ENCODE results near the gene TTLL12.

Gene TTLL12

DNA sequence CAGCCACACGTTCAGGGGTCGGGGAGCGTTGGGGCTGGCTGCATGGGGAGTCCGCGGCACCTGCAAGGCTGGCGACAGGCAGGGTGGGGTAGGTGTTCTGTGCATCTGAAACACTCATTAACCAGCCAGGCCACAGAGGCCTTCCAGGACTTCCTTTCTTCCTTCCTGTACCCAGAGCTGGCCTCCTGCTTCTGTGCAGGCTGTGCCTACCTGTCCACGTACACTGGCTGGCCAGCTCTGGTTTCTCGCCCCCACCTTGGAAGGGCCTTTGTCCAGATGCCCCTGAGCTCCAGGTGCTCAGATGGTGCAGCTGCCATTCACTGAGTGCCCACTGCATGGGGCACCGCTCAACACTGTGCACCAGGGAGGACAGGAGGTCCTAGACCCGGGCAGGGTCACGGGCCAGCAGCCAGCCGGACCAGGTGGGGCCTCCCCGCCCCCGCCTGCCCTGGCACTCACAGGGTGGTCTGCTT, 15.9 kb downstream of the TTLL12 start:
- no peak for DNase-seq

DNA sequence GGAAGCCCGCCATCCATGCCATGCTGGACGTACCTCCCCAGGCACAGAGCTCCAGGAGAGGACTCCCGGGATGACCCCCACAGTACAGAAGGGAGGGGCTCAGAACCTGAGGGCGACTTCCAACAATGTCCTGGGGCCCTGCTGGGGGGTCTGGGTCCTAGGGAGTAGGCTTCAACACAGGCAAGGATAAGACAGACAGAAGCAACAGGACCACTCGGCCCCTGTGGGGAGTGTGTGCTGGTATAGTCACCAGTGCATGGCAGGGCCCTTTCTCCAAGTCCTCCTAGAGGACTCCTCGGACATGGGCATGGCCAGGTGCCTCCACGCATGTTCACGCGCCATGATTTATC, 16.8 kb downstream of the TTLL12 start:
- DNase-seq = no peak

DNA sequence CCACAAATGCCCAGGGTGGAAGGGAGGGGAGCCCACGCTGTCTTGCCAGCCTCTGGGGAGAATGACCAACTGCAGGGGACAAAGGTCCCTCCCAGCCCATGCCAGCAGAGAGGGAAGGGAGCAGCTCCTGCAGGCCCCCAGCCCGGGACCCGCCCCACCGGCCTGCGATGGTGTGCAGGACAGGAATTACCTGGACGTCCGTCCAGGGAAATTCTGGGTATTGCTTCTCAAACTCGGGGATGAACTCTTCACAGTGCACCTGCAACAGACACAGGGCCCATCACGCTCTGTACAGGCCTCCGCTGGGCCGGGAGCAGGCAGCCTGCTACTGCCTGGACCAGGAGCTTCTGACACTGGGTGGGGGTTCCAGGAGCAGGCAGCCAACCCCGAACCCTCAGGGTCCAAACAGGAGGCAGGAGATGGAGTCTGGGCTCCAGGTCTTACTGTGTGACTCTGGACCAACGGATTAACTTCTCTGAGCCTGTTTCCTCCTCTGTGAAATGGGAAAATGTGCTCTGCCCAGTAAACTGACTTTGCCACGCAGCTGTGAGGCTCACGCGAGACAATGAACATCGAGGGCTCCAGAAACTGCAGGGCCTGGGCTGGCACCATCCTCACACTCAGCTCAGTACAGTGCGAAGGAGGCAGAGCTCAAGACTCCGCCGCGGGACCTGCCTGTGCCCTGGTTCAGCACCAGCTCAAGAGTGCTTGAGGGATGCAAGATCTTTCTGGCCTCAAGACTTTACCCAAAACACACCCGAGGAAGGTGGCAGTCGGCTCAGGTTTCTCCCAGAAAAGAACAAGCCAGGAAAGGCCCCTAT, 17.4 kb downstream of the TTLL12 start:
- no peak for DNase-seq

DNA sequence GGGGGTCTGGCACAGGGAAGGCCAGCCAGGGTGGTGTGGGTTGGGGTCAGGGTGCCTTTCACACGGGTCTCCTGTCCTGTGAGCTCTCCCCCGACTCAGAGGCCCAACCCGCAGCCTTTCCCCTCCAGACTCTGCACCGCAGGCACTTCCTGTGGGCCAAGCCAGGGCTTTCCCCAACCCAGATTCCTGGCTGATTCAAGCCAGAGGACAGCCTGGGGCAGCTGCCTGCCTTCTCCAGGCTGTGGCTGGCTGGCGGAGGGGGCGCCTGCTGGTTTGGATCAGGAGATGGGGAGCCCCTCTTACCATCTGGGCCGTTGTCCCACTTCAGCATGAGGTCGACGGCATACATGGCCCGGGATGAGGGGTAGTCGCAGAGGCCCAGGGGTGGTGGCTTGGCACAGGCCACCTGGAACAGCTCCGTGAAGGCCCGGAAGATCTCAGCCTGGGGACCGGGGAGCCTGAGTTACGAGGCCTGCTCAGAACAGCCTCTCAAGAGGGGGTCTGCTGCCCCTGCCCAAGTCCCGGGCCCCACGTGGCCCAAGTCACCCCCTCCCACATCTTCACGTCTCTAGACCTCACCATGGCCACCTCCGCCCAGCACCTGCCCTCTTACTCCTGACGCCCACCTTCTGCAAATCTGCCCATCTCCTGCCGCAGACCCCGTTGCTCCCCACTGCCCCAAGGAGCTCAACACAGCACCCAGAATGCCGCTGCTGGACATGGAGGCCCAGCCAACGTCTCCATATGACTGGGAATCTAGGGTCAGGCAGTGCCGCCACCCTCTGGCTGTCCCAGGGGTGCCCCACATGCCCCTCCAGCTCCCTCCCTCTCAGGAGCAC, 18.2 kb downstream of the TTLL12 start:
- no peak for DNase-seq

DNA sequence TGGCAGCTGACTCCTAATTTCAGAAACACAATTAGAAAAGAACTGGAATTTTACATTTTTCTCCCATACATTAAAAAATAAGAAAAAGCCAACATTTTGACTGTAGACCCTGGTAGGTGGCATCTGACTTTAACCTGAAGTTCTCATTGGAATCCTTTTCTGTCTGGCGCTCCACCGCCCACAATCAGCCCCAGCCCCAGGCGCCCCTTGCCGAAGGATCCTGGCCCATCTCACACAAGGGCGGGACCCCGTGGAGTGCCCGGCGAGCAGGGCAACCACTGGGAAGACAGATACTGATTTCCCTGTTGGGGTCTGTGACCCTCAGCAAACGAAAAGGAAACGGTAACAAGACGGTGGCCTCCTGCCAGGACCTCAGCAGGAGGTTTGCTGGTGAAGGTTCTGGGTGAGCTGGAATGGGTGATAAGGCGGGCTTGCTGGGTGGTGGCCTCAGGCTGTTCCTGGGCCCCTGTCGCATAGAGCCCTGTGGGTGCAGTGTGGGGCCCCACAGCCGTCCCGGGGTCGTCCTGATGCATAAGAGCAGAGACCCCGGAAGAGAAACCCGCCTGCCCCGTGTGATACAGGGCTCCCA, 19.8 kb downstream of the TTLL12 start:
- DNase-seq = peak; percentile 73

DNA sequence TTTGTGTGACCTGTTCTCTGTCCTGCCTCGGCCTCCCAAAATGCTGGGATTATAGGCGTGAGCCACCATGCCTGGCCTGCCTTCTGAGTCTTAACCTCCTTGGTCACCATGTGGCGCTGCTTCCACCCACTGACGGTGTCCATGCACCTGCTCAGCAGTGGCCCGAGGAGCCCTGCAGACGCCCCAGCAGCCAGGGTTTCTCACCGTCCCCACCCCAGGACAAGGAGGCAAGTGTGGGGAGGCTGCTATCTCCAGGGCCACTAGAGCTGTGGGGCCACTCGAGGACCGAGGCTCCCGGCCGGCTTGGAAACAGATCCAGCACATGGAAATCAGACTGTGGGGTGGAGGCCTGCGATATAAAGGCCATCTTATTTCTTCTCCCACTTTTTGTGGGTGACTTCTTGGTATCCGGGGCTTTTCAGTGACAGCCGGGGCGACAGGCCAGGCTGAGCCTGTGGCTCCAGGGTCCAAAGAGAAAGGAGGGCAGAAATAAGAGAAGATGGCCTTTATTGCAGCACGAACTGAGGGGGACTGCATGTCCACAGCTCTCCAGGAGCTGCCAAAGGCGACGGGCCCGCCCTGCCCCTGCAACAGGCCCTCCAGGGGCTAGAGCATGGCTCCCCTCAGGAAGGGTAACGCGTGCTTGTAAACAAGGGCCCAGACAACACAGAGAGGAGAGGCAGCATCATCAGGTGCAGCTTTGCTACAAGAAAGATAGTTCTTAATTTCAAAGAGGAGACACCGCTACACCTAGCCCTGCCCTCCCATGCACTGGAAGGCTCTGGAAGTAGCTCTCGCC, 20.6 kb downstream of the TTLL12 start:
- DNase-seq = no peak

DNA sequence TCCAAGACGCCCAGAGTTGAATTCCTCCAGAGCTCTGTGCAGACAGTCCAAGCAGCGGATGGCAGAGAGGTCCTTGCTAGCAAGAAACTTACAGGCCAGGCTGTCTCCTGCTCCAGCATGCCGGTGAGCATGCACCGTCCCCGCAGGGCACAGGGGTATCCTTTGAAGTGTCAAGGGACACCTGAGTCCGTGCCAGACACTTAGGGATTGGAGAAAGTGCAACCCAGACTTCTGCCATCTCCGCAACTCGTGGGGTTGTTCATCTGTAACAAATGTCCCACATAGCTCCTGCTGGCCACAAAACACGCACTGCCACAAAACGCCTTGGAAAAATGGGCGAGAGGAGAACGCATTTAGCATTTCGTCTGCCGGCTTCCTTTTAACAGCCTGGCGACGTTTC, 22.3 kb downstream of the TTLL12 start:
- no peak for DNase-seq

DNA sequence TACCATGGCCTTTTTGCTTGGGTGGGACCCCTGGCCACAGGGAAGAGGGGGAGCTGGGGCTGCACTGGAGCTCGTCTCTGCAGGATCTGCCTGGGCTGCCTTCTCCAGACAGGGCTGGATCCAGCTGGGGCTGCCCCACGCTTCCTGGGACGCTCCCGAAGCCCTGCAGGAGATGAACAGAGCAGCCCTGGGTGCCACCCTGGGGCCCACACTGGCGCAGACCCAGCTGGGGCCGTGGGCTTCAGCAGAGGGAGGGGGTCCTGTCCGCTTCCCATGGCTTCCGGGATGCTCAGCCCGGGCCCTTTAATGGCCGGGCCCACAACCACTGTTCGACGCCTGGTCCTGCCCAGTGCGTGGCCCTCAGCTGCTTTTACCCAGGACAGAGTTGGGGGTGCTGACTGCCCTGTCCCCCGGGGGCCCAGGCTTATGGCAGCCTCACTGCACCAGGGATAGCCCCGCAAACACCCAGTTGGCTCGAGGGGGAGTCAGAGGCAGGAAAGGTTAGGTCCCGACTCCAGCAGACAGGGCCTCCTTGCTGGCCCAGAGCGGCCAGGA, 23.6 kb downstream of the TTLL12 start:
- DNase-seq = no peak

DNA sequence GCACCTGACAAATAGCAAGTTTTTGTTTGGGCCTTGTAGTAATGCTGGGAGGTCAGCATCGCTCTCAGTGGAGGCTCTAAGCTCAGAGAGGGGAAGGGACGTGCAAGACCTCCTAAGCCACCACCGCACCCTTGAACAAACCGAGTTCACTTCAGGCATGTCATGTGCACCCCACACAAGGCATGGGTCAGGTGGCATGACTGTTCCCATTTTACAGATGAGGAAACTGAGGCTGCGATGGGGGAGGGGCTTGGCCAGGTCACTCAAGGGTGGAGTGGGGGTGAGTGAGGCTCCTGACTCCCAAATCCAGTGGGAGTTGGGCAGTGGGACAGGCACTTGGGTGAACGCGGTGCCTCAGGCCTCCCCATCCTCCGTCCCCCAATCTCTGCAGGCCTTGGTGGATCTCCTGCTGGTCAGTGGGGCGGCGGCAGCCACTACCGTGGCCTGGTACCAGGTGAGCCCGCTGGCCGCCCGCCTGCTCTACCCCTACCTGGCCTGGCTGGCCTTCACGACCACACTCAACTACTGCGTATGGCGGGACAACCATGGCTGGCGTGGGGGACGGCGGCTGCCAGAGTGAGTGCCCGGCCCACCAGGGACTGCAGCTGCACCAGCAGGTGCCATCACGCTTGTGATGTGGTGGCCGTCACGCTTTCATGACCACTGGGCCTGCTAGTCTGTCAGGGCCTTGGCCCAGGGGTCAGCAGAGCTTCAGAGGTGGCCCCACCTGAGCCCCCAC, 24.4 kb downstream of the TTLL12 start:
- DNase-seq = no peak

DNA sequence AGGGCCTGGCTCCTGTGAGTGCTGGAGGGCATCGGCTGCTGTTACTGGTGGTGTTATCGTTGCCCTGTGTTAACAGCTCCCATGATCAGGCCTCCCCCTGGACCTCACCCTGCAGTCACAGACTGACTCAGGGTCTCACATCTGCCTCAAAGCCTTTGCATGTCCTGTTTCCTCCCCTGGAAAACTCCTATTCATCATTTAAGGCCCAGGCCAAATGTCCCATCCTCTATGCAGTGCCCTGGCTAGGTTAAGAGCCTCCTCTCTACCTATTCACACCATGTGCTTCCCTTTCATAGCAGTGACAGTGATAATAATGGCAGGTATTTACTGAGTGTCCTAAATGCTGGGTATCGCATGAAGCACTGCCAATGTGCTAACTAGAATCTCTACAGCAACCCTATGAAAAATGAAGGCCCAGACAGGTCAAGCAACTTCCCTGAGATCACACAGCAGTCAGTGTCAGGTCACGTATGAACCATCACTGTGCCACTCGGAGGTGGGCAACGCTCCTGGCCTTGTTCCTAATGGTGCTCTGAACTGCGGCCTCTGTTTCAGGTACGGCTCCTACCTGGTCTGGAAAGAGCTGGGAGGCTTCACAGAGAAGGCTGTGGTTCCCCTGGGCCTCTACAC, 26.3 kb downstream of the TTLL12 start:
- DNase-seq = no peak

DNA sequence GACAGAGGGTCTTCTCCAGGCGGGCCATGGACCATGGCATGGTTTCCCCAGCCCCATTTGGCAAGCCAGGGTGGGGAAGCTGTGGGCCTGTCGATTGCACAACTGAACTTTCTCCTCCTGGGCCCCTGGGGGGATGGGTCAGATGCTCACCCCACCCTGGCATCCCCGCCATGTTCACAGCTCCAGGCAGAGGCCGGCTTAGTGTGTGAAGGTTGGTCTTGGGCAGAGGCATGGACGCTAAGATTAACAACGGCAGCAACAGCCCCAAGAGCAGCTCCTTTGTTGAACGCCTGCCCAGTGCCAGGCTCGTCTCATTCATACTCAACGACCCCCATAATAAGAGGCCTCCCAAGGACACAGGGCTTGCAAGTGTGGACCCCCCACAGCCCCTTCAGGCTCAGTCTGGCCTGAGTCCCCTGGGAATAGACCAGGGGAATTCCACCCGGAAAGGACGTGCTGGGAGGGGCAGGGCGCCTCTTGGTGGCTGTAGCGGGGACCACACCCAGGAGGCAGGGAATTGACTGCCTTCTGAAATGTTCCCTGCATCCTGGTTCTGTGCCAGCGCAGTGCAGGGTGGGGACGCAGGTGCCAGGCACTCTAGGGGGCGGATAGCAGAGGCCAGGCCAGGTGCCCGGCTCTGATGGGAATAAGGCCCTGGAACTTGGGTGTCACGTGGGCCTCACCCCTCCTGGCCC, 27.3 kb downstream of the TTLL12 start:
- DNase-seq = no peak

DNA sequence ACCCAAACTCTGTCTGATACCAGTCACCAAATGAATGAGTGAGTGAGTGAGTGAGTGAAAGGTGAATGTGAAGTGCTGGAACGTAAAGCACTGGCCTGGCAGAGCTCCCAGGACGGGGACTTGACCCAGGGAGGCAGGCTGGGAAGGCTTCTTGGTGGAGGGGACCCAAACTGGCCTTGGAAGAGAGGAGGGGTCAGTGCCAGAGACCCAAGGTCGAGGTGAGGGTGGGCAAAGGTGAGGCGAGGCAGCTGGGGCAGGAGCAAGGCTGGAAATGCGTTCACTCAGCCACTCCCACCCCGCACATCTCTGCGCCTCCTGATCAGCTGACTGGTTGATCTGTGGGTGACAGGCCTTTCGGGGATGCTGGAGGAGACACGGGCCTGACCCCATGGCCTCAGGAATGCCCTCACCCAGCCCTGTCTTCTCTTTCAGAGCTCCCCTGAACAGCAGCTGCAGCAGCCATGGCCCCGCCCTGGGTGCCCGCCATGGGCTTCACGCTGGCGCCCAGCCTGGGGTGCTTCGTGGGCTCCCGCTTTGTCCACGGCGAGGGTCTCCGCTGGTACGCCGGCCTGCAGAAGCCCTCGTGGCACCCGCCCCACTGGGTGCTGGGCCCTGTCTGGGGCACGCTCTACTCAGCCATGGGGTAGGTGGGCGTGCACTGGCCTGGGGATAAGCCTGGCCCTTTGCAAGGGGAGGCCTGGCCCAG, 28.0 kb downstream of the TTLL12 start:
- DNase-seq = no peak

DNA sequence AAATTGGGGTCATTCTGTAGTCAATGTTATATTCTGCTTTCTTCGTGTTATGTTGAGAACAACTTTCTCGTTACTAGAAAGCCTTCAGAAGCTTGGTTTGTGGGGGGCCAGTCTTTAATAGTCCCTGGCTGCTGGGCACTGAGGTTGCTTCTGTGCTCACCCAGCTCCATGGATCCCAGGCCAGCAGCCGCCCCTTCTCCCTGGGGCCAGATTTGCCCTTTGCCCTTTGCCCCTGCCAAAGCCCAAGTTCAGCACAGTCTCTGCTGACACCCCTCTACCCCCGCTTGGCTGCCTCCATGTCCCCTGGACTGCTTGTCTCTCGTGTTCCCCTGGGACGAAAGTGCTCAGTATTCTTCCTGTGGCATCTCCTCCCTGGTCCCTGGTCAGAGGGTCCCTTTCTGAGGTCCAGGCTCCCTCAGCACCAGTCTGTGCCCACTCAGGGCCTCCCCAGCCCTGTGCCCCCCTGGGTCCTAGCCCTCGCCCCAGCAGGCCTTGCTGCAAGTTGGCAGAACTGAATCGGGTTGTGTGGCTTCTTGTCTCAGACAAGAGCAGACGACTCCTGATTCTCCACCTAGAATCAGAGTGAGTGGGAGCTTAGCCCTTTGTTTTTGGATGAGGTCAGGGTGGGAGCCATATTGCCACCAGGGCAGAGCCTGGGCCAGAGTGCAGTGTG, 28.9 kb downstream of the TTLL12 start:
- DNase-seq = no peak

DNA sequence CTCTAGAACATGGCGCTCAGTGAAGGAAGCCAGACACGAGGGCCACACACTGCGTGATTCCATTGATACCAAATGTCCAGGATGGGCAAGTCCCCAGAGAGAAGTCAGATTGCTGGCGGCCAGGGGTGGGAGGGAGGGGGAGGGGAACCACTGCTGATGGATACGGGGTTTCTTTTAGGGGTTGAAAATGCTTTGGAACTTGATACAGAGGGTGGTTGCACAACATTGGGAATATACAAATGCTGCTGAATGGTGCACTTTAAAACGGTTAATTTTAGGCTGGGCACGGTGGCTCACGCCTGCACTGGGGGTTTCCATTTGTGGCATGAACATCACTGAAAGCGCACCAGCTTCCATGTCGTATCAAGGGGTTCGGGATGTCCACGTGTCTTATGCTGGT, 30.5 kb downstream of the TTLL12 start:
- no peak for DNase-seq

DNA sequence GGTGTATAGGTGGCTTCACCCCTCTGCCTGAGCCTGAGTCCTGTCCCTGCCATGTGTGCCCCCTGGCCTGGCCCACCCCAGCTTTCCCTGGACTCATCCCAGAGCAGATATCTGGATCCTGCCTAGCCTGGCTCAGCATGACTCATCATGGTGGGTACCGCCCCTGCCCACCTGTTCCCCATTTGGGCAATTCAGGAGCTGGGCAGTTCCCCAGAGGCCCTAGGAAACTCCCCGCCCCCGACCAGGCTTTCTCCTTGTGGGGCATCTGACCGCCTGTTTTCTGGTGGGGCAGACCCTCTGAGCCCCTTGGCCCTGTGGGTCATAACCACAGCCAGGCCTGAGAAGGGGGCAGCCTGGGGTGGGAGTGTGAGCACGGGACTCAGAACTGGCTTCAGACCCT, 31.1 kb downstream of the TTLL12 start:
- no peak for DNase-seq

DNA sequence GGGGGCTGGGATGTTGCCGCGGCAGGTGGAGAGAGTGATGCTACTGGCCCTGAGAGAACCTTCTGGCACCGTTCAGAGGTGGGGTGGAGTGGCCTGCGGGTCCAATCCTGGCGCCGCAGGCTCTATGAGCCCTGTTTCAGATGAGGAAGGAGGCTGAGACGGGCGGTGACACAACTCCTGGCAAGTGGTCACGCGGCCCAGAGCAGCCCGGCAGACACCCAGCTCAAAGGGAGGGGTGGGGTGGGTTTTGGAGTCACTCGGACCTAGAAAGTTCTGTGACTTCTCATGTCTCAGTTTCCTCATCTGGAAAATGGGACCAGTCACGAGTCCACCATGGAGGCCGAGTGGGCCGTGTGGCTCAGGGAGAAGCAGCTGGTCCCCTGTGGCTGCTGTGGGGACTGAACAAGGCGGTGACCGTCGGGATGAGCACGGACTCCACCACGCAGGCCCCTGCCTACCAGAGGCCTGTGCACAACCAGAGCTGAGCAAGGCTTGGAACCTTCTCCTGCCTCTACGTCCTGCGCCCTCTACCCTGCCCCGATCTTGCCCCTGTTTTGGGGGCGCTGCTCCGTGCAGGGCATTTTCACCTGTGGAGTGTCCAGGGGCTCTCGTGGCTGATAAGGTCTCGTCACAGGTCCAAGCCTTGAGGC, 31.9 kb downstream of the TTLL12 start:
- DNase-seq = no peak

DNA sequence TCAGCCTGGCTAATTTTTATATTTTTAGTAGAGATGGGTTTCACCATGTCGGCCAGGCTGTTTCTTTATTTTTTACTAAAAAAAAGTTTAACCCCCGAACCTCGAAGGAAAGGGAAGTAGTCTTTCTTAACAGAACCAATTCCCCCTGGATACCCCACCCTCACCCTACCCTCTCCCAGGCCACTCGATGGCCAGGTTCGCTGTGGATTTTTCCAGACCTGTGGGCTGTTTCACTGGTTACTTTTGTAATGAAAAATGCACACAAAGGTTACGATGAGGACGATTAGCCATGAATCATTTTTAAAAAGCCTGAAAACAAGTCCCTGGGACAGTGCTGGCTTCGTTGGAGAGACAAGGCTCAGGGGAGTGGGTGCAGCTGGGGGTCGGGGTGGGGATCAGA, 33.0 kb downstream of the TTLL12 start:
- no peak for DNase-seq

DNA sequence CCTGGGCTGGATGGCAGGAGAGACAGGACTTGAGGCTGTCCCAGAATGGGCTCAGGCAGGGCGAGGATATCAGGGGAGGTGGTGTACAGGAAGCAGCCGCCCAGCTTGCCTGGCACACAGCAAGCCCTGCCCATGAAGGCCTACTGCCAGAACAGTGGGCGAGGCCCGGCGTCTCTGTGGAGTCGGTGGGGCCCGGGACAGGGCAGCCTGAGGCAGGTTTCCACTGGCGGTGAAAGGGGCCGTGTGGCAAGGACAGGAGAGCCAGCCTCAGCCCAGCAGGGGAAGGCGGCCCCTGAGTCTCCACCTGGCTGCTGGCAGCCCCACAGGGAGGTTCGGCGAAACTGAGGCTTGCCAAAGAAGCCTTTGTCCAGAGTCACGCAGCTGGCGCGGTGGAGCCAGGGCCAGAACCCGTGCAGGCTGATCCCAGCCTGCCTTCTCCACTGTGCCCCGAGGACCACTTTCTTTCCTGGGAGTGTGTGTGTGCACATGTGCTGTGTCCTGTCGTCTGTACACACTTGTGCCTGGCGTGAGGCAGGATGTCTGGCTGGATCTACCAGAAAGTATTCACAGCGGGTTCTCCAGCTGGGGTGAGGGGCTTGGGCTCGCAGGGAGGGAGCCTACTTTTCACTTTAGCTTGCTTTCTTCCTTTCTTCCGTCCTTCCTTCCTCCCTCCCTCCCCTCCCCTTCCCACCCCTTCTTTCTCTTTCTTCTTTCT, 34.4 kb downstream of the TTLL12 start:
- DNase-seq = peak; percentile 94

Measured in hematopoietic multipotent progenitor cell treated with erythropoietin and hydrocortisone succinate and interleukin-3 and kit ligand, for 4 days (in vitro differentiated cells).